HEK293T (cell line): ENCODE measurements around the gene STK4.

Experiments
- CTCF ChIA-PET: fragments of 350-600 bp; formaldehyde crosslinking; extraction: SDS; loops from one replicate; lab custom pipeline; 2021; ENCODE audit warnings: antibody characterized with exemption, inconsistent platforms; lab: Yijun Ruan, JAX
- POLR2A ChIA-PET: fragments of 350-600 bp; formaldehyde crosslinking; extraction: SDS; loops from one replicate; lab custom pipeline; 2020; ENCODE audit warnings: antibody characterized with exemption, inconsistent platforms; lab: Yijun Ruan, JAX
- DNase-seq: peaks from one replicate; pipeline ENCODE4 v3.0.0; 2012; ENCODE audit warnings: mixed read lengths; ENCODE audit errors: extremely low spot score
- ARNT ChIP-seq: fragments of 450-650 bp; IDR thresholded peaks from 2 replicates; pipeline ENCODE4 v1.6.1; 2017; ENCODE audit warnings: mild to moderate bottlenecking
- BHLHE40 ChIP-seq: fragments of 450-650 bp; IDR thresholded peaks from 2 replicates; pipeline ENCODE4 v1.6.1; 2016; ENCODE audit warnings: mild to moderate bottlenecking, moderate library complexity, borderline replicate concordance
- CTBP1 ChIP-seq: fragments of 450-650 bp; IDR thresholded peaks from 2 replicates; pipeline ENCODE4 v1.6.1; 2016; ENCODE audit warnings: borderline replicate concordance
- ELF4 ChIP-seq: fragments of 450-650 bp; IDR thresholded peaks from 2 replicates; pipeline ENCODE4 v1.6.1; 2017; ENCODE audit warnings: antibody characterized with exemption
- FOXA1 ChIP-seq: fragments of 450-650 bp; IDR thresholded peaks from 2 replicates; pipeline ENCODE4 v1.6.1; 2016; ENCODE audit warnings: mild to moderate bottlenecking
- FOXK2 ChIP-seq: fragments of 450-650 bp; IDR thresholded peaks from 2 replicates; pipeline ENCODE4 v1.6.1; 2016; ENCODE audit warnings: mild to moderate bottlenecking
- FOXM1 ChIP-seq: fragments of 450-650 bp; IDR thresholded peaks from 2 replicates; pipeline ENCODE4 v1.6.1; 2017; ENCODE audit warnings: mild to moderate bottlenecking, borderline replicate concordance
- HDGF ChIP-seq: fragments of 450-650 bp; IDR thresholded peaks from 2 replicates; pipeline ENCODE4 v1.6.1; 2017; ENCODE audit warnings: antibody characterized with exemption, borderline replicate concordance
- L3MBTL2 ChIP-seq: fragments of 450-650 bp; conservative IDR thresholded peaks from 2 replicates; pipeline ENCODE4 v1.6.1; 2016; ENCODE audit warnings: mild to moderate bottlenecking
- LEF1 ChIP-seq: fragments of 450-650 bp; IDR thresholded peaks from 2 replicates; pipeline ENCODE4 v1.6.1; 2017; ENCODE audit warnings: mild to moderate bottlenecking, borderline replicate concordance
- NFRKB ChIP-seq: fragments of 450-650 bp; IDR thresholded peaks from 2 replicates; pipeline ENCODE4 v1.6.1; 2016; ENCODE audit warnings: mild to moderate bottlenecking, moderate library complexity
- SP1 ChIP-seq: fragments of 450-650 bp; IDR thresholded peaks from 2 replicates; pipeline ENCODE4 v1.6.1; 2017
- SUZ12 ChIP-seq: fragments of 450-650 bp; IDR thresholded peaks from 2 replicates; pipeline ENCODE4 v1.6.1; 2016; ENCODE audit warnings: mild to moderate bottlenecking
- TARDBP ChIP-seq: fragments of 450-650 bp; IDR thresholded peaks from 2 replicates; pipeline ENCODE4 v1.6.1; 2016
- ZNF384 ChIP-seq: fragments of 450-650 bp; IDR thresholded peaks from 2 replicates; pipeline ENCODE4 v1.6.1; 2016
- TF ChIP-seq, protein P1 (sequence below): fragments of 450-650 bp; IDR thresholded peaks from 2 replicates; pipeline ENCODE4 v1.6.1; 2016

Gene STK4

DNA sequence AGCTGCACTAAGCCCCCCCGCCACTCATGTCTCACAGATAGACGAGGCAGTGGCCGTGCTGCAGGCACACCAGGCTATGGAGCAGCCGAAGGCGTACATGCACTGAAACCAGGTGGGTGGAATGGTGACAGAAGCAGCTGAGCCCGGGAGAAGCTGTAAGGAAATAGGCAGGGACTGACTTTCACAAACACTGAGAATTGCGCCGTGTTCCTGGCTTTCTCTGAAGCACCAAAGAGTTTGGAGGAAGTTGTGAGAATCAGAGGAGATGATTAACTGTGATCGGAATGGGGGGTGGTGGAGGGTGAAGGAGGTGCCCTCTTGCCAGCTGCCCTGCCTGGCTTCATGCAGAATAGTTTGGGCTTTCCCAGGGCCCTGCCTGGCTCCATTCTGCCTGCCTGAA is 27.7 kb upstream of the STK4 start:
- no peak for DNase-seq
- ChIA-PET CTCF (no interaction called here), POLR2A (no interaction called here)
- TF ChIP-seq FOXM1, result no peak
- TF ChIP-seq, protein P1, sequence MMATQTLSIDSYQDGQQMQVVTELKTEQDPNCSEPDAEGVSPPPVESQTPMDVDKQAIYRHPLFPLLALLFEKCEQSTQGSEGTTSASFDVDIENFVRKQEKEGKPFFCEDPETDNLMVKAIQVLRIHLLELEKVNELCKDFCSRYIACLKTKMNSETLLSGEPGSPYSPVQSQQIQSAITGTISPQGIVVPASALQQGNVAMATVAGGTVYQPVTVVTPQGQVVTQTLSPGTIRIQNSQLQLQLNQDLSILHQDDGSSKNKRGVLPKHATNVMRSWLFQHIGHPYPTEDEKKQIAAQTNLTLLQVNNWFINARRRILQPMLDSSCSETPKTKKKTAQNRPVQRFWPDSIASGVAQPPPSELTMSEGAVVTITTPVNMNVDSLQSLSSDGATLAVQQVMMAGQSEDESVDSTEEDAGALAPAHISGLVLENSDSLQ, result no peak
- TF ChIP-seq CTBP1, result no peak
- no peak for TF ChIP-seq TARDBP
- TF ChIP-seq L3MBTL2, result no peak
- TF ChIP-seq ARNT, result no peak
- no peak for TF ChIP-seq FOXA1
- no peak for TF ChIP-seq HDGF
- no peak for TF ChIP-seq NFRKB
- TF ChIP-seq ZNF384, result no peak
- no peak for TF ChIP-seq SP1
- TF ChIP-seq BHLHE40, result no peak
- TF ChIP-seq LEF1, result no peak
- no peak for TF ChIP-seq FOXK2
- no peak for TF ChIP-seq SUZ12
- no peak for TF ChIP-seq ELF4

DNA sequence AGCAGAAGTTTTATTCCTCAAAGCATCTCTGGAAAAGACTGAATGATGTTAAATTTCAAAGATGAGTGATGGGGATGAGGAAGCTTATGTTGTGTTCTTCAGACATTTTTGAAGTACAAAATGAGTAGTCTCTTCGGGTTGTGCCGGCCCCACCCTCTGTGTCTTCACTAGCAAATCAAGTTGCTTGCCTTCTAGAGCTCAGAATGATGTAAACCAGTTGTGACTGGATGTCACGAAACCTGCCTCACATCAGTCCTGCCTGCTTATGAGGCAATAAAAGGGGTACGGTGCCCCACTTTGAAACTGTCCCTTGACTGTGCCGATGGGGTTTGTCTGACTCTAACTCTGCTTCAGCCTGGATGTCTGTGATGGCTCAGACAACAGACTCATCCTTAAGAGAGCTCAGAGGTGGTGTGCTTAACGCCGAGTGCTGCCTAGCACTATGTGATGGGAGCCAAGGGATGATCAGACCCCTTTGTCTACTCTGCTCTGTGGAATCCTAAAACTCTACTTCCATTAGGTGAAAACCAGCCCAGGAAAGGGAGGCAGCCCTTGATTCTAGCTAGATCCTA is 25.1 kb upstream of the STK4 start:
- DNase-seq, result no peak
- POLR2A ChIA-PET, result interaction anchor here (1.1 kb wide), 1 partner anchor 19 kb away, joined by 4 read pairs; the partner anchor contains the start of gene TOMM34

DNA sequence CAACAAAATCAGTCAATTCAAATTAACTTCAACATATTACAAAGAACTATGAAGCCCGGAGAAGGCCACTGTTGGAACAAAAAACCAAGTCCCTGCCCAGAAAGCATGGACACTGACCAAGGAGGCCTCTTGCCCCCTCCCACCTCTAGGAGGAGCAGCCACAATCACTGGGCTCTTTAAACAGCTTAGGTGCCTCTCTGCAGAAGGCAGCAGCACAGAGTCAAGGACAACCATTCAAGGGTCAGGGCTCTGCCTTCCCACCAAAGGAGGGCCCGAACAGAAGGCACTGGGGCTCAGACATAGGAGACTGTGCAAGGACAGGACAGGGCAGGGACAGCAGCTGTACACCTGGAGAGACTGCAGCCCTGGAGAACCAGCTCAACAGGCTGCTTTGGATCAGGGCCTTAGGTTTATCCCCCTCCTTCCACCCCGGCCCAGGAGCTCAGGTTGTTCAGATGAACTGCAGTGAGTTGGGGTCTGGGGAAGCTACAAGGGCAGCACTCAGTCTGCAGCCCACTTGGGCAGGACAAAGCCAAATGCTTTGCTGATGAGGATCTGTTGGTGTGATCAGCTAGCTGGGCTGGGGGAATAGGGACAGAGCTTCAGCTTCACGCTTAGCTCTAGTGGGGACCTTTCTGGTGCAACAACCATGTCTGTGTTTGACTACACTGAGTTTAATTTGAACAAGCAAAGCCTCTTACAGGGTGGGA is 23.9 kb upstream of the STK4 start:
- no peak for DNase-seq
- CTCF ChIA-PET, result interaction anchor here (0.7 kb wide), 1 partner anchor 348 kb away, joined by 4 read pairs; no protein-coding TSS in a partner anchor
- POLR2A ChIA-PET, result no interaction called here
- TF ChIP-seq FOXA1 (no peak), ARNT (no peak), CTBP1 (no peak), NFRKB (no peak), TARDBP (no peak), HDGF (no peak), L3MBTL2 (no peak), FOXK2 (no peak), LEF1 (no peak), ELF4 (no peak), ZNF384 (no peak), SP1 (no peak)

More for the DNA sequence above, 25.1 kb upstream of the STK4 start:
- TF ChIP-seq ZNF384 (no peak), FOXM1 (no peak), ELF4 (no peak), CTBP1 (no peak), FOXK2 (no peak), SUZ12 (no peak), FOXA1 (no peak), BHLHE40 (no peak), SP1 (no peak), L3MBTL2 (no peak), LEF1 (no peak), TARDBP (no peak), ARNT (no peak), NFRKB (no peak), HDGF (no peak)
- TF ChIP-seq, protein P1, result no peak
- CTCF ChIA-PET, result no interaction called here

DNA sequence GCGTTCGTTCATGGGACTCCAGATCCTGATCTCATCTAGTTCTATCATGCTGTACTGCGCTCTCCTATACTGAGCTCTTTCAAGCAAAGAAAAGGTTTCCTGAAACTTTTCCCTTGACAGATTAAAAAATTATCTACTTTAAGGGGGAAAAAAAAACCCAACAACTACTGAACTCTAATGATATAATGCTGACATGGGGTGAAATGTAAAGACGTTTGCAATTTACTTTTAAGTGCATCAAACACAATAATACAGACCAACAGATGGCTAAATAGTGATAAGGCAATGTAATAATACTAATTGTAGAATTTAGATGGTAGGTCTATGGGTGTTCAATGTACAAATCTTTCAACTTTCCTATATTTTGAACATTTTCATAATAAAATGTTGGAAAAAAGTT is 22.5 kb upstream of the STK4 start:
- POLR2A ChIA-PET, result no interaction called here
- no peak for DNase-seq
- TF ChIP-seq ZNF384 (no peak), BHLHE40 (no peak)
- TF ChIP-seq, protein P1, result no peak
- CTCF ChIA-PET, result no interaction called here

DNA sequence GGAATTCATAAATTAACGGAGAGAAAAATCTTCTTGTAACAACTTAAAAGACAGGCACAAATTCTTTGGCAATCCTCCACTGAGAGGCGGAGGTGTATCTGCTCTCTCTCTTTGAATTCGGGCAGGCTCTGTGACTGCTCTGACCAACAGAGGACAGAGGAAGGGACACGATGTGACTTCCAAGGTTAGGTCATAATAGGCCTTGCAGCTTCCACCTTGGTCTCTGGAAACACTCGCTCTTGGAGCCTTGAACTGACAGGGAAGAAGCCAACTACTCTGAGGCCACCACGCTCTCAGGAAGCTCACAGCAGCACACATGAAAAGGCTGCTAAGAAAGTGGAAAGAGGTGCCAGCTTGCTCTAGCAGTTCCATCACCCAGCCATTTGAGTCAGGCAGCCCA is 21.1 kb upstream of the STK4 start:
- TF ChIP-seq CTBP1, result no peak
- no peak for TF ChIP-seq BHLHE40
- no peak for TF ChIP-seq LEF1
- TF ChIP-seq SP1, result no peak
- TF ChIP-seq ELF4, result no peak
- no peak for TF ChIP-seq SUZ12
- no peak for TF ChIP-seq ZNF384
- no peak for DNase-seq
- CTCF ChIA-PET, result no interaction called here
- POLR2A ChIA-PET, result no interaction called here

DNA sequence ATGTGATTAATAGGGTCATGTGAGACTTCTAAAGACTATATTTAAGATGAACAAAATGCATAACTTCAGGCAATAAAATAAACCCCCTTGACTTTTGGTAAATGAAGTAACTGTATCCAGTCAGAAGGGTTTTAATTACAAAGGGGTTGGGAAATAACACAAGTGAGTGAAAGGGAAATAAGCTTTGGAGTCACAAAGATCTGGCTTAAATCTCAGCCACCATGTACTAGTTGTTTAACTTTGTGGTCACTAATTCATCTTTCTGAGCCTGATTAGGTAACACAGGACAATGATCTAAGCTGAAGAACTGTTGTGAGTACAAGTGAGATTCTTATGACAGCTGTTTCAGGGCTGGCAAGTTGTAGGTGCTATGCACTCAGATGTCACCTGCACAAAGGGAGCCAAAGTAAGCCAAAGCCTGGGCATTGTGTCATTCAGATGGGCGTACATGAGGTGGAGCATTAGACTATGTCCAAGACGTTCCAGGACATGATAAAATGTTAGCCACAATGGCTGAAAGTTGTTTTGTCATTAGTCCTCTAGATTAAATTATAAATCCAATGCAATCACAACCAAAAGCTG is 19.9 kb upstream of the STK4 start:
- DNase-seq, result no peak
- ChIA-PET CTCF (no interaction called here), POLR2A (no interaction called here)
- TF ChIP-seq L3MBTL2 (no peak), ZNF384 (no peak), BHLHE40 (no peak), CTBP1 (no peak), FOXK2 (no peak)
